ENCODE data around the gene ZNF154.
A peak's percentile ranks its signal among the peaks of the same experiment; 100 is the strongest.

ZNF154 gene

GRCh38 chr19:57675881-57676280 lies 33.1 kb downstream of the ZNF154 start:
- DNase-seq: peak; percentile 60

GRCh38 chr19:57672466-57672865 lies 36.5 kb downstream of the ZNF154 start:
- no peak for DNase-seq

- DNase-seq: no peak
Observed at GRCh38 chr19:57671124-57671895, 37.7 kb downstream of the ZNF154 start.

DNA sequence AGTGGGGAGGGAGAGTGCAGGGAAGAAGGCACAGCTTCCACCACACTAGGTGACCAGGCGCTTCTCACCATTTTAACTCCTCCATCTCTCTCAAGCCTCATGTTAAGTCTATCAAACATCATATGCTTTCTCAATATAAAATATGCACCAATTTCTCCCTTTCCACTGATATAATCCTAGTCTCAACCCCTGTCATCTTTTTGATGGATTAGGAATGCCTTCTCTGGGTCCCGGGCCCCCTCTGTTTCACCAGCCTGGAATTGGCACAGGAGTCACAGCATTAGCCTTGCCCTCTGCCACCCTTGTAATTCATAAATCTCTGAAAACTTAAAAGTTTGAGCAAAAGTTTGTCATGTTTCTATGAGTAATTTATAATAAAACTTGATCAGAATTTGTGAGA lies 40.4 kb downstream of the ZNF154 start, which contains the start of gene ZSCAN4:
ZSCAN4 (plus strand) TSS at position 301 of the 400 bp plus-strand sequence. CDS start 7,211 bp downstream, outside the sequence.
- DNase-seq: no peak

GRCh38 chr19:57667228-57667627 lies 41.8 kb downstream of the ZNF154 start:
- DNase-seq: no peak

DNA sequence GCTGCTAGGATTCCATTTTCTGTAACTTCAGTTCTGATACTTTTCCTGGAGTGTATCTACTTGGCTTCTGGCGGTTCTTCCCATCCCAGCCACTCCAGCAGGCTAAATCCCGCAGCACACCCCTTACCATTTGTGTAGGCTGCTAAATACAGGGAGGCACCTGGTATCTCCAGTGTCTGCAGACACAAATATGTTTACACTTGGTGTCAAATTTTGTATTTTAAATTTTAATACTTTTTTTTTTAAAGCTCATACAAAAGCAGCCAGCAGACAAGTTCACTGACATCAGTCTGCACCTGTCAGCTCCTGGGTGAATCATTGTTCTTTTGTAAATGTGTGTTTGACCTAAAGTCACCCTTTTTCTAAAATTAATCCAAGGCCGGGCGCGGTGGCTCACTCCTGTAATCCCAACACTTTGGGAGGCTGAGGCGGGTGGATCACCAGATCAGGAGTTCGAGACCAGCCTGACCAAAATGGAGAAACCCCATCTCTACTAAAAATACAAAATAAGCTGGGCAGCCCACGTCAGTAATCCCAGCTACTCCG lies 43.7 kb downstream of the ZNF154 start:
- no peak for DNase-seq

DNA sequence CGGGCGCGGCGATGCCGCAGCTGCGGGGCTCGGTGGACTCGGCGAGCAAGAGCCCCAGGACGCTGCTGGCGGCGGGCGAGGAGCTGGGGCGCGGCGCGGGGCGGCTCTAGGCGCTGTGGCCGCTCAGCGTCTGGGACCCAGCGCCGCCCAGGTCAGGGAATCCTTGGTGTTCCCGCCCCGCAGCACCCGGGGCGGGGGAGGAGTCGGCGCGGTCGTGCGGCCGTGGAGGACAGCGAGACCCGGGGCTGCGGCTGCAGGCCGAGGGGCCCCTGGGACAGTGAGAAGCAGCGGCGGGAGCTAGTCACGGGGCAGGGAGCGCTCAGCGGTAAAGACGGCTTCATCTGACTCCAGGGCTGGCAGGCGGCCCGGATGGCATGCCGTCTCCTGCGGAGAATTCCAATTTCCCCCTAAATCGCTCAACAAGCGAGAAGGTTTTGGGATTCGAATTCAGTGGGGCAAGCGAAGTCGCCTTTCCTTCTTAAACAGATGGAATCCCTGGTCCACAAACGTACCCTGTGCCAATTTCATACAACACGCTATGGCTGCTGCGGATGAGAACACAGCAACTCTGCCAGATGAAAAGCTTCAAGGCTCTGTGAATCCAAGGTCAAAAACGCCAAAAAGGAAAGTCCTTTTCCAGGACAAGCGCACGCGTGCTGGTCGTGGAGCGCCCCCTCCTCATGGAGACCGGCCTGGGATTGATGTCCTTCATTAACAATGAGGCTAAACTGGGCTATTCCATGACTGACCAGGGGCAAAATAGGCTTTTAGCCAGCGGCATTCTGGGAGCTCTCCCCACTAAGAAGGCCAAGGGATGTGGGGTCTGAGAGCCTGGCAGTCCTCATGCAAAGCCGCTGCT lies 44.5 kb downstream of the ZNF154 start:
- peak; percentile 68 for DNase-seq

DNA sequence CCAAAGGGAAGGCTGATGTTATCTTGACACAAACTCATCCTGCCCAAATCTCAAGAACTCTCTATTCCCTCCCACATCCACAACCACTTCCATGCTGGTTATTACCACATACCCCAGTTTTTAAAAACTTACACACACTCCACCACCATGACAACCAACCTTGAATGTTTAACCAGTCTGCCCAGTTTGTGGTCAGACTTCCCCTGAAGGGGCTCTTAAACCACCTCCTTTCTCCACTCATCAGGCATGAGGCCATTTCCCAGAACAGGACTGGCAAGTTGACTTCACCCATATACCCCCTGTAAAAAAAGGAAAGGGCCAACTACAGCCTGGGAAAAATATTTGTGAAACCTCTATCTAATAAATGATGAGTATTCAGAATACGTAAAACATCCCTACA lies 52.7 kb downstream of the ZNF154 start:
- no peak for DNase-seq

- DNase-seq: no peak
Observed at GRCh38 chr19:57655443-57655842, 53.6 kb downstream of the ZNF154 start.

GRCh38 chr19:57653689-57654088 lies 55.3 kb downstream of the ZNF154 start:
- DNase-seq: no peak

- no peak for DNase-seq
Observed at GRCh38 chr19:57651654-57651996, 57.4 kb downstream of the ZNF154 start.

DNA sequence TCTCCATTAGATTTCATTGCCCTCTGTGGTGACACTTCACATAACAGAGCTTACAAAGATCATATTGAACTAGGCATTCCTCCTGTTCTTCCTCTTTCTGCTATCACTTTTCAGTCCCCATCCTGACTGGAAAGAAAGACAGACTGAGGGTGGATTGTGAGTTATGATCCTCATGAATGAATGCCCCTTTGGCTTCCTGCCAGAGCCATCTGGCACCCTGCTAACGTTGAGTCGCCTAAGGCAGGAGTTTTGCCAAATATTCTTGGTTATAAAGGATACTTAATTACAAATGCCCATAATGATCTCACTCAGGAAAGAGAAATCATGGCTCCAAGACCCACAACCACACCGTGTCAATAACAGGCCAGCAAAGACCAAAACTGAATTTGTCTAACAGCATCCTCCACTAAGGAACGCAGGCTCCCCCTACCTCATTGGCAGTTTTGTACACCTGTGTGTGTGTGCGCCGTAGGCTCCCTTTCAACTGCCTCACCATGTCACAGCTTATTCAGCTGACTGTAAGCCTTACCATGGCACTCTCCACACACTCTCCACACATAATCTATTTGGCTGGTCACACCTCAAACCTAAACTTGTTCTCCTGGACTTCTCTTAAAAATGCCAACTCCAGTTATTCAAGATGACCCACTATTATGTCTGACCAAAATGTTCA lies 60.5 kb downstream of the ZNF154 start:
- no peak for DNase-seq
